ENCODE results near the gene CSMD2. TPM values are rescaled to one million over a fixed set of nuclear protein-coding genes. Genes with fewer than 3 reads are reported as not detected.

The CSMD2 gene
- polyA plus RNA-seq (2013, experiment 1 of 2): 3.1 TPM
- polyA plus RNA-seq (2013, experiment 2 of 2): 2.4 TPM

DNA sequence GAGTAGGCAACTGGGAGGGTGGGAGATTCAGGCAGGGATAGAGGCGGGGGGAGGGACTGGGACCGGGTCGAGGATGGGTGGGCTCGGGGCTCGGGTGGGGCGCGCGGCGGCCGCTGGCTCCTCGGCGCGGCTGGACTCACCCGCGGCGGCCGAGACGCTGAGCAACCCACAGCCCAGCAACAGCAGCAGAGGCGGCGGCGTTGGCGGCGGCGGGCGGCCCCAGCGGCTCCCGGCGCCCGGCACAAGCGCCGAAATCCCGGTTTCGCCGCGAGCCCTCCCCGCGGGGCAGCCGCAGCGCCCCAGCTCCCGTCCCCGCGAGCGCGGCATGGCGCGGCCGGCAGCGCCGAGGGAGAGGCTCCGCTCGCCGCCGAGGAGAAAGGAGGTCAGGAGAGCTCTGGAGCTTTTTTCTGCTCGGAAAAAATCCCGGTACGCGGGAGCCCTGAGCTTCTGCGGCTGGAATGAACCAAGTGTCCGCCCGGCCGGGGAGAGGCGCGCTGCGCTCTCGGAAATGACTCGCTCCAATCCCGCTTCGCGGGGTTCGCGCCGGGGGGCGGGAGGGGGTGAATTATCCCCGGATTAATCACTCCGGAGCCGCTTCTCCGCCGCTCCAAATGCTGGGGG, at the start of gene CSMD2:
CSMD2 (minus strand) TSS at position 460 of the 621 bp plus-strand sequence; CDS start at position 327, 133 bp downstream.
- Histone ChIP-seq H3K23ac (ENCODE audit: low read length) (peak within 1 kb of the TSS; percentile 36), H3K27ac (ENCODE audit: low read depth, low read length) (peak within 1 kb of the TSS; percentile 91), H2BK5ac (ENCODE audit: low read length) (peak within 1 kb of the TSS; percentile 46), H3K4me1 (ENCODE audit: control insufficient read depth, low read depth, low read length) (peaks cover 11% of the 10 kb centered on the region), H2BK120ac (ENCODE audit: low read depth, low read length) (peak within 1 kb of the TSS; percentile 7), H2AK5ac (ENCODE audit: low read length) (no peak within 1 kb of the TSS), H3K36me3 (ENCODE audit: control insufficient read depth, insufficient read depth, low read length) (no peaks in the 10 kb centered on the region), H3K9ac (ENCODE audit: low read length) (peak within 1 kb of the TSS; percentile 80), H3K56ac (ENCODE audit: low read length) (peak within 1 kb of the TSS; percentile 97), H3K4ac (ENCODE audit: low read depth, low read length) (peak within 1 kb of the TSS; percentile 76), H2BK15ac (replicated peaks; ENCODE audit: low read depth) (no peak within 1 kb of the TSS), H3K79me2 (ENCODE audit: control insufficient read depth, insufficient read depth, low read length) (peaks cover 13% of the 10 kb centered on the region), H3K4me2 (ENCODE audit: low read length) (peak within 1 kb of the TSS; percentile 82), H4K5ac (ENCODE audit: low read length) (no peak within 1 kb of the TSS), H3K79me1 (ENCODE audit: low read length) (peaks cover 6% of the 10 kb centered on the region), H3K18ac (ENCODE audit: low read length) (peak within 1 kb of the TSS; percentile 96), H3K4me3 (ENCODE audit: low read length) (peak within 1 kb of the TSS; percentile 80), H3K27me3 (ENCODE audit: insufficient read depth, low read length, poor library complexity) (no peaks in the 10 kb centered on the region), H4K8ac (ENCODE audit: low read depth, low read length) (peak within 1 kb of the TSS; percentile 57)
- peak; percentile 85 for DNase-seq
- no CpG with 5 or more reads among the region's 78 CpGs for WGBS (ENCODE audit: extremely low coverage, insufficient coverage, low lambda C conversion rate)

DNA sequence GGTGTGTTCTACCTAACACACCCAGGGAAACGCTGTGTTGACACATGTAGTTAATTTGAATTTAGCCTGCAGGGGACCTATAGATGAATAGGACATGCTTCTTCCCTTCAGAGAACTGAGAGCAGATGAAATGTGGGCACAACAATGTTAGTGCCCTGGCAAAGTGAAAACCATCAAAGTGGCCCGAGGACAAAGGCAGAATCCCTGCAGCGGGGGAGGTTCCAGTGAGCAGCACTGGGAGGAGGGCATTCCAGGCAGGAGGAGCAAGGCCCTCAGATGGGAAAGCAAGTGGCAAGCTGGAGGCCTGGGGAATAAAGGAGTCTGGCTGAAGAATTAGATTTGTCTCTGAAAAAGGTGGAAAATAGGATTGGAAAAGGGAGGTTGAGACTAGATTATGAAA, 48.9 kb upstream of the CSMD2 start:
- H3K79me2 ChIP-seq (ENCODE audit: control insufficient read depth, insufficient read depth, low read length): no peaks in the 10 kb centered on the region
- WGBS (ENCODE audit: extremely low coverage, insufficient coverage, low lambda C conversion rate): no CpG with 5 or more reads among the region's 3 CpGs
- no peaks in the 10 kb centered on the region for H3K27me3 ChIP-seq (ENCODE audit: insufficient read depth, low read length, poor library complexity)
- no peak overlapping the region for H3K23ac ChIP-seq (ENCODE audit: low read length)
- H2BK120ac ChIP-seq (ENCODE audit: low read depth, low read length): no peak overlapping the region
- H3K79me1 ChIP-seq (ENCODE audit: low read length): no peaks in the 10 kb centered on the region
- H3K4me2 ChIP-seq (ENCODE audit: low read length): no peak overlapping the region
- DNase-seq: peak; percentile 16
- no peak overlapping the region for H3K18ac ChIP-seq (ENCODE audit: low read length)
- no peak overlapping the region for H2BK15ac ChIP-seq (replicated peaks; ENCODE audit: low read depth)
- no peak overlapping the region for H4K8ac ChIP-seq (ENCODE audit: low read depth, low read length)
- H3K9ac ChIP-seq (ENCODE audit: low read length): no peak overlapping the region
- H3K27ac ChIP-seq (ENCODE audit: low read depth, low read length): no peak overlapping the region
- no peak overlapping the region for H4K5ac ChIP-seq (ENCODE audit: low read length)
- no peak overlapping the region for H2BK5ac ChIP-seq (ENCODE audit: low read length)
- no peak overlapping the region for H2AK5ac ChIP-seq (ENCODE audit: low read length)
- no peaks in the 10 kb centered on the region for H3K36me3 ChIP-seq (ENCODE audit: control insufficient read depth, insufficient read depth, low read length)
- no peak overlapping the region for H3K56ac ChIP-seq (ENCODE audit: low read length)
- H3K4me3 ChIP-seq (ENCODE audit: low read length): no peak overlapping the region
- H3K4me1 ChIP-seq (ENCODE audit: control insufficient read depth, low read depth, low read length): no peaks in the 10 kb centered on the region
- H3K4ac ChIP-seq (ENCODE audit: low read depth, low read length): no peak overlapping the region

DNA sequence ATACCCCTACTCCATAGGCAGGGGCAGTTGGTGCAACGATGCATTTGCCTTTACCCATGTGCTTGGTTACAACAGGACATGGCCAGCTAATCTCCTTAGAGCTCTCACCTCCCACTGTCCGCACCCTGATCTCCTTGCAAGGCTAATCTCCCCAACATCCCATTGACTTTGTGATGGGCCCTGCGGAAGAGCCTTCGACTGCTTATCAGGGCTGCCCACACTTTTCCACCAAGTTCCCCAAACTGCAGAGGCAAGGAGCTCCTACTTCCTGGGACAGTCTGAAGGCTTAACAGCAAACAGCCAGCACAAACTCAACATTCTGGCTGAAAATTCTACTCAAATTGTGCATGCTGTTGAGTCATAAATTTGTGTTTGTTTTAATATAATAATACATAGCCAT, 47.6 kb upstream of the CSMD2 start:
- H3K23ac ChIP-seq (ENCODE audit: low read length): no peak overlapping the region
- no peak overlapping the region for H2BK5ac ChIP-seq (ENCODE audit: low read length)
- H3K56ac ChIP-seq (ENCODE audit: low read length): no peak overlapping the region
- DNase-seq: no peak
- H4K8ac ChIP-seq (ENCODE audit: low read depth, low read length): no peak overlapping the region
- H3K36me3 ChIP-seq (ENCODE audit: control insufficient read depth, insufficient read depth, low read length): no peaks in the 10 kb centered on the region
- no peaks in the 10 kb centered on the region for H3K4me1 ChIP-seq (ENCODE audit: control insufficient read depth, low read depth, low read length)
- no peak overlapping the region for H3K4me2 ChIP-seq (ENCODE audit: low read length)
- no peaks in the 10 kb centered on the region for H3K79me1 ChIP-seq (ENCODE audit: low read length)
- H3K9ac ChIP-seq (ENCODE audit: low read length): no peak overlapping the region
- no peak overlapping the region for H2BK15ac ChIP-seq (replicated peaks; ENCODE audit: low read depth)
- H3K4me3 ChIP-seq (ENCODE audit: low read length): no peak overlapping the region
- H3K18ac ChIP-seq (ENCODE audit: low read length): no peak overlapping the region
- no peak overlapping the region for H2BK120ac ChIP-seq (ENCODE audit: low read depth, low read length)
- no peaks in the 10 kb centered on the region for H3K27me3 ChIP-seq (ENCODE audit: insufficient read depth, low read length, poor library complexity)
- no peak overlapping the region for H4K5ac ChIP-seq (ENCODE audit: low read length)
- WGBS (ENCODE audit: extremely low coverage, insufficient coverage, low lambda C conversion rate): no CpG with 5 or more reads among the region's 4 CpGs
- H3K27ac ChIP-seq (ENCODE audit: low read depth, low read length): no peak overlapping the region
- H2AK5ac ChIP-seq (ENCODE audit: low read length): no peak overlapping the region
- no peak overlapping the region for H3K4ac ChIP-seq (ENCODE audit: low read depth, low read length)
- H3K79me2 ChIP-seq (ENCODE audit: control insufficient read depth, insufficient read depth, low read length): no peaks in the 10 kb centered on the region

- no peaks in the 10 kb centered on the region for H3K36me3 ChIP-seq (ENCODE audit: control insufficient read depth, insufficient read depth, low read length)
- no peaks in the 10 kb centered on the region for H3K4me1 ChIP-seq (ENCODE audit: control insufficient read depth, low read depth, low read length)
- H3K79me1 ChIP-seq (ENCODE audit: low read length): no peaks in the 10 kb centered on the region
- no peak overlapping the region for H3K4me2 ChIP-seq (ENCODE audit: low read length)
- H2BK5ac ChIP-seq (ENCODE audit: low read length): no peak overlapping the region
- no peak overlapping the region for H4K8ac ChIP-seq (ENCODE audit: low read depth, low read length)
- H3K27me3 ChIP-seq (ENCODE audit: insufficient read depth, low read length, poor library complexity): no peaks in the 10 kb centered on the region
- no peak overlapping the region for H3K4ac ChIP-seq (ENCODE audit: low read depth, low read length)
- no peak overlapping the region for H3K27ac ChIP-seq (ENCODE audit: low read depth, low read length)
- H3K18ac ChIP-seq (ENCODE audit: low read length): no peak overlapping the region
- WGBS (ENCODE audit: extremely low coverage, insufficient coverage, low lambda C conversion rate): no CpG with 5 or more reads among the region's 1 CpG
- no peak overlapping the region for H2BK15ac ChIP-seq (replicated peaks; ENCODE audit: low read depth)
- H2AK5ac ChIP-seq (ENCODE audit: low read length): no peak overlapping the region
- no peak overlapping the region for H3K23ac ChIP-seq (ENCODE audit: low read length)
- no peak overlapping the region for H3K9ac ChIP-seq (ENCODE audit: low read length)
- no peak for DNase-seq
- H3K79me2 ChIP-seq (ENCODE audit: control insufficient read depth, insufficient read depth, low read length): no peaks in the 10 kb centered on the region
- no peak overlapping the region for H4K5ac ChIP-seq (ENCODE audit: low read length)
- H2BK120ac ChIP-seq (ENCODE audit: low read depth, low read length): no peak overlapping the region
- H3K4me3 ChIP-seq (ENCODE audit: low read length): no peak overlapping the region
- H3K56ac ChIP-seq (ENCODE audit: low read length): no peak overlapping the region
Observed at GRCh38 chr1:34199927-34200326, 34.9 kb upstream of the CSMD2 start.

- Histone ChIP-seq H3K4ac (ENCODE audit: low read depth, low read length) (no peak overlapping the region), H3K79me2 (ENCODE audit: control insufficient read depth, insufficient read depth, low read length) (no peaks in the 10 kb centered on the region), H2BK15ac (replicated peaks; ENCODE audit: low read depth) (no peak overlapping the region), H3K56ac (ENCODE audit: low read length) (no peak overlapping the region), H3K18ac (ENCODE audit: low read length) (no peak overlapping the region), H3K4me1 (ENCODE audit: control insufficient read depth, low read depth, low read length) (peaks cover 6% of the 10 kb centered on the region), H3K27ac (ENCODE audit: low read depth, low read length) (no peak overlapping the region), H3K27me3 (ENCODE audit: insufficient read depth, low read length, poor library complexity) (no peaks in the 10 kb centered on the region), H2BK120ac (ENCODE audit: low read depth, low read length) (no peak overlapping the region), H4K8ac (ENCODE audit: low read depth, low read length) (no peak overlapping the region), H3K9ac (ENCODE audit: low read length) (no peak overlapping the region), H4K5ac (ENCODE audit: low read length) (no peak overlapping the region), H3K4me3 (ENCODE audit: low read length) (no peak overlapping the region), H2AK5ac (ENCODE audit: low read length) (no peak overlapping the region), H3K79me1 (ENCODE audit: low read length) (no peaks in the 10 kb centered on the region), H3K36me3 (ENCODE audit: control insufficient read depth, insufficient read depth, low read length) (no peaks in the 10 kb centered on the region), H3K4me2 (ENCODE audit: low read length) (no peak overlapping the region), H3K23ac (ENCODE audit: low read length) (no peak overlapping the region), H2BK5ac (ENCODE audit: low read length) (no peak overlapping the region)
- DNase-seq: peak; percentile 68
- WGBS (ENCODE audit: extremely low coverage, insufficient coverage, low lambda C conversion rate): no CpG with 5 or more reads among the region's 3 CpGs
Observed at GRCh38 chr1:34192621-34193020, 27.6 kb upstream of the CSMD2 start.

DNA sequence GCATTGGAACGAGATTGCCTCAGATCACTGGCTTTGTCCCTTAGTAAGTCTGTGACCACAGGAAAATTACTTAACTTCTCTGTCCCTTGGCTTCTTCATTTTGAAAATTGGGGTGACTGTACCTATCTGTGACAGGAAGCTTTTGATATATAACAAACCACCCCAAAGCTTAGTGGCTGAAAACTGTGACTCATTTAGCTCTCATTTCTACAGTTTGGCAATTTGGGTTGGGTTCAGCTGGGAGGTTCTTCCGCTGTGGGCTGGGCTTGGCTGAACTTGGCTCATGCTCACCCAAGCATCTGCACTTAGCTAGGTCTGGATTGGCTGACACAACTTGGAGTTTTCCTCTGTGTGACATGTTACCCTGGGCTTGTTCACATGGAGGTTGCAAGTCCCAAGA, 25.7 kb upstream of the CSMD2 start:
- Histone ChIP-seq H3K79me2 (ENCODE audit: control insufficient read depth, insufficient read depth, low read length) (no peaks in the 10 kb centered on the region), H3K4me2 (ENCODE audit: low read length) (no peak overlapping the region), H3K4me3 (ENCODE audit: low read length) (no peak overlapping the region), H4K5ac (ENCODE audit: low read length) (no peak overlapping the region), H3K79me1 (ENCODE audit: low read length) (no peaks in the 10 kb centered on the region), H2BK15ac (replicated peaks; ENCODE audit: low read depth) (no peak overlapping the region), H3K27ac (ENCODE audit: low read depth, low read length) (no peak overlapping the region), H3K23ac (ENCODE audit: low read length) (no peak overlapping the region), H2BK5ac (ENCODE audit: low read length) (no peak overlapping the region), H3K4ac (ENCODE audit: low read depth, low read length) (no peak overlapping the region), H4K8ac (ENCODE audit: low read depth, low read length) (no peak overlapping the region), H2AK5ac (ENCODE audit: low read length) (no peak overlapping the region), H3K56ac (ENCODE audit: low read length) (no peak overlapping the region), H3K27me3 (ENCODE audit: insufficient read depth, low read length, poor library complexity) (no peaks in the 10 kb centered on the region), H3K9ac (ENCODE audit: low read length) (no peak overlapping the region), H3K4me1 (ENCODE audit: control insufficient read depth, low read depth, low read length) (peaks cover 6% of the 10 kb centered on the region), H3K36me3 (ENCODE audit: control insufficient read depth, insufficient read depth, low read length) (no peaks in the 10 kb centered on the region), H3K18ac (ENCODE audit: low read length) (no peak overlapping the region), H2BK120ac (ENCODE audit: low read depth, low read length) (no peak overlapping the region)
- WGBS (ENCODE audit: extremely low coverage, insufficient coverage, low lambda C conversion rate): no CpG with 5 or more reads among the region's 2 CpGs
- no peak for DNase-seq

Measured in mesendoderm (in vitro differentiated cells).